AG04450 (cell line): Measurements from ENCODE around the gene SPTLC1. TPM values are rescaled to one million over a fixed set of nuclear protein-coding genes. Genes with fewer than 3 reads are reported as not detected.
A peak's percentile ranks its signal among the peaks of the same experiment; 100 is the strongest.

Experiments
- CTCF ChIA-PET: fragments of 300-600, 350-600 bp; formaldehyde crosslinking; extraction: SDS; loops from one replicate; lab custom pipeline; 2022; ENCODE audit warnings: antibody characterized with exemption, inconsistent platforms; lab: Charles Lee
- POLR2A ChIA-PET: fragments of 350-600 bp; formaldehyde crosslinking; extraction: SDS; loops from one replicate; lab custom pipeline; 2021; ENCODE audit warnings: antibody characterized with exemption, inconsistent platforms; lab: Yijun Ruan, JAX
- DNase-seq: peaks from one replicate; pipeline ENCODE4 v3.0.0-alpha.2; 2011; ENCODE audit warnings: low read depth, low spot score
- H3K27ac ChIP-seq: one replicate; pipeline ENCODE4 v1.5.1; 2012; ENCODE audit warnings: low read depth, low read length, control low read depth
- H3K27me3 ChIP-seq: one replicate; pipeline ENCODE4 v1.6.0; 2012; ENCODE audit warnings: low read length; ENCODE audit not compliant: control insufficient read depth, insufficient read depth
- H3K4me3 ChIP-seq: 2 replicates; pipeline ENCODE4 v1.5.1; 2011; ENCODE audit warnings: mild to moderate bottlenecking, low read depth, low read length, control low read depth
- H3K9me3 ChIP-seq: 2 replicates; pipeline ENCODE4 v1.5.1; 2012; ENCODE audit warnings: low read length; ENCODE audit not compliant: control insufficient read depth, insufficient read depth
- polyA plus RNA-seq: library from polyadenylated mRNA; depleted of rRNA; stranded (reverse); fragments of >200 nt; gene quantifications from 2 replicates; pipeline ENCODE4 v1.2.3, GENCODE V29; 2011
- TF ChIP-seq, protein P1 (sequence below): IDR thresholded peaks from 2 replicates; pipeline ENCODE4 v1.5.1; 2011; ENCODE audit warnings: low read depth, low read length, control low read depth, inconsistent platforms

The SPTLC1 gene
- polyA plus RNA-seq, 1 experiment, result 140 TPM

DNA sequence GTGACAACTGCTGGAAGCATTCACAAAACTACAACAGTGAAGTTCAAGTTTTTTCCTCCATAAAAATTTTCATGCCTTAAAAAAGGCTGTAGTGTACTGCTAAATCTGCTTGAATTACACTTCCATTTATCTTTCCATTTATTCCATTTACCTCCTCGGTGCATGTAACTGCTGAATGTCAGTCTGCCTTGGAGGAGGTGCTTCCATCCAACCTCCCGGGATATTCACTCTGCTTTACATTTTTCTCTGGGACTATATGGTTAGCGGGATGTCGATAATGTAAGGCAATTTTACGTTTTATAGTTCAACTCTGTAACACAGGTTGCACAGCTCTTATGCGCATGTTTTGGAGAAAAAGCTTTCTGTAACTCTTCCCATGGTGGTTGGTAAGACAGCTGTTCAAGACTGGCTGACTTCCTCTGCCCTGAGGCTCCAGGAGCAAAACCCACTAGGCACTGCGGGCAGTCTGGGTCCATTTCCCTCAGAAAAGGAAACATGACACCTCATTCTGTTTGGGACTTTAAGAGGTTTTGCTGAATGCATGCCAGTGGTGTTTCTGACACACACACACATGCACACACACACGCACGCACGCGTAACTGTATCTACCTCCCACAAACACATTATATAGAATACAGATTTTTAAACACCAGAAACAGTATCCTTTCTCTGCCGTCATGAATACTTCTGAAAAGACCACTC lies 66.1 kb downstream of the SPTLC1 start:
- no peak overlapping the region for H3K4me3 ChIP-seq
- TF ChIP-seq, protein P1, sequence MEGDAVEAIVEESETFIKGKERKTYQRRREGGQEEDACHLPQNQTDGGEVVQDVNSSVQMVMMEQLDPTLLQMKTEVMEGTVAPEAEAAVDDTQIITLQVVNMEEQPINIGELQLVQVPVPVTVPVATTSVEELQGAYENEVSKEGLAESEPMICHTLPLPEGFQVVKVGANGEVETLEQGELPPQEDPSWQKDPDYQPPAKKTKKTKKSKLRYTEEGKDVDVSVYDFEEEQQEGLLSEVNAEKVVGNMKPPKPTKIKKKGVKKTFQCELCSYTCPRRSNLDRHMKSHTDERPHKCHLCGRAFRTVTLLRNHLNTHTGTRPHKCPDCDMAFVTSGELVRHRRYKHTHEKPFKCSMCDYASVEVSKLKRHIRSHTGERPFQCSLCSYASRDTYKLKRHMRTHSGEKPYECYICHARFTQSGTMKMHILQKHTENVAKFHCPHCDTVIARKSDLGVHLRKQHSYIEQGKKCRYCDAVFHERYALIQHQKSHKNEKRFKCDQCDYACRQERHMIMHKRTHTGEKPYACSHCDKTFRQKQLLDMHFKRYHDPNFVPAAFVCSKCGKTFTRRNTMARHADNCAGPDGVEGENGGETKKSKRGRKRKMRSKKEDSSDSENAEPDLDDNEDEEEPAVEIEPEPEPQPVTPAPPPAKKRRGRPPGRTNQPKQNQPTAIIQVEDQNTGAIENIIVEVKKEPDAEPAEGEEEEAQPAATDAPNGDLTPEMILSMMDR, result no peak
- POLR2A ChIA-PET, result no interaction called here
- CTCF ChIA-PET, result no interaction called here
- no peak overlapping the region for H3K27ac ChIP-seq
- peak; percentile 18 for DNase-seq
- H3K9me3 ChIP-seq, result no peaks in the 10 kb centered on the region
- H3K27me3 ChIP-seq, result no peaks in the 10 kb centered on the region

DNA sequence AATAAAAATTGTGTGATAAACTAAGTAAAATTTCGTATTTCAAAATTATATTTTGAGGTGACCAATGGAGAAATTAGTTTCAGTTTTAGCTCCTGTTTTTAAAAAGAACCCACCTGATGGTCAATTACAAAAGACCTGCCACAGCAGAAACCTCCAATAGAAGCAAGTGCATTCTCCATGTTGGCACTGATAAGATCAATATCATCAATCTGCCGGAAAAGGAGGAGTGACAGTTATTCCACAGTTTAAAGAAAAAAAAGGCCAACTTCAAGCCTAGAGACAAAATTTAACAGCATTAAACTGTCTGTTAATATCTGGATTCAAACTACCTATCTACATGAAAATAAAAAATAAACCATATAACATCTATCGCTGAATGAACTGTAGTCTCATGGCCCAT lies 67.7 kb downstream of the SPTLC1 start:
- POLR2A ChIA-PET, result no interaction called here
- peaks cover 5% of the 10 kb centered on the region; the same call in 1 of the 2 replicates for H3K9me3 ChIP-seq
- CTCF ChIA-PET, result interaction anchor here (1.5 kb wide), 1 partner anchor 93 kb away, joined by 8 read pairs; no protein-coding TSS in a partner anchor
- TF ChIP-seq, protein P1, result no peak
- H3K27ac ChIP-seq, result no peak overlapping the region
- H3K4me3 ChIP-seq, result no peak overlapping the region
- no peak for DNase-seq
- H3K27me3 ChIP-seq, result no peaks in the 10 kb centered on the region

DNA sequence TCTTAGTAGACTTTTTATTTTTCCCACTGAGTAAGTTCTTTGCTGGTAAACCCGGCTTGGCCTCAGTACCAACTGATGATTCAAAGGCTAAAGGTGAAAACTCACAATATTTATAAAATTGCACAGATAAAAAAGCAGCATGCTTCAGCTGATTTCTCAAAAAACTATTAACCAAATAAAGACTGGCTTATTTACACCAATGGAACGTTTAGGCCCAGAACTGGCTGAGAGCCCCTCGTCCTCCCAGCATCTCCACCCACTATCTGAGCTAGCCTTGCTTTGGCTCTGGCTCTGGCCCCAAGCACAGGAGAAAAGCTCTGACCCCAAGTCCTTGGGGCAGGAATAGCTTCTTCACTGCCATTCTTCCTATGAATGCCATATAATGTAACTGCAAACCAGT lies 68.5 kb downstream of the SPTLC1 start:
- TF ChIP-seq, protein P1, result no peak
- no peak for DNase-seq
- ChIA-PET CTCF (interaction anchor here (1.5 kb wide), 1 partner anchor 93 kb away, joined by 8 read pairs; no protein-coding TSS in a partner anchor), POLR2A (interaction anchor here (1.1 kb wide), 1 partner anchor 11 kb away, joined by 3 read pairs; no protein-coding TSS in a partner anchor)
- no peaks in the 10 kb centered on the region for H3K27me3 ChIP-seq
- H3K4me3 ChIP-seq, result no peak overlapping the region
- no peak overlapping the region for H3K27ac ChIP-seq
- peaks cover 7% of the 10 kb centered on the region; the same call in 1 of the 2 replicates for H3K9me3 ChIP-seq

DNA sequence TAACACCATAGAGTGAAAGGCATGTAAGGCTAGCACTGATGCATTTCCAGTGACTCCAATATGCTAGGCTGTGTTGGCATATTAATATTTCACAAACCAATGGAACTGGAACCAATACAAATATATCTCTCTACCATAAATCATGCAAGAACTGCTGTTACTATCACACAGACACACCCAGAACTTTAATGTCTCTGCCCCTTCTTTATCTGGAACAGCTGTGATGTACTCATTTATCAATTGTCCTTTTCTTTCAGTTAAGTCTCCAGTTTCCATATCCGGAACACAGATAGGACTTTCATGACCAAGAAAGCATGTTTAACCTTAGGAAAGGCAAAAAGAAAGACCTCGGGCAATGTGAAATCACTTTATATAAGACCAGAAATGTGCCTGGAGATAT lies 70.3 kb downstream of the SPTLC1 start:
- peaks cover 7% of the 10 kb centered on the region; the same call in 1 of the 2 replicates for H3K9me3 ChIP-seq
- H3K4me3 ChIP-seq, result no peak overlapping the region
- no peak for DNase-seq
- TF ChIP-seq, protein P1, result no peak
- no peak overlapping the region for H3K27ac ChIP-seq
- no peaks in the 10 kb centered on the region for H3K27me3 ChIP-seq
- ChIA-PET POLR2A (no interaction called here), CTCF (interaction anchor here (1.7 kb wide), 1 partner anchor 90 kb away, joined by 5 read pairs; no protein-coding TSS in a partner anchor)

DNA sequence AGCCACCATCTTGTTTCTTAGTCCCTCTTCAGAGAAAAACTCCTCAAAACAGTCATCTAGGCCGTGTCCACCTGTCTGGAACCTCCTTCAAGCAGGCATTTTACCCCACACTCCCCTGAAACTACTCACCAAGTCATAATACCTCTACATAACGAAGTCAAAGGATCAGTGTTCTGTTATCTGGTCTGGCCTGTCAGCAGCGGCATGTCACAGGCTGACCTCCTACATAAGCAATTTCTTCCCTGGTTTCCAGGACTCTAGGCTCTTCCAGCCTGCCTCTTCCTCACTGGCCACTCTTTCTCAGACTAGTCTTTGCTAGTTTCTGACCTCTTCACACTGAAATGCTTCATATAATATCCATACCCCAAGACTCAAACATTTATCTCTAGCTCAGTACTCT lies 72.2 kb downstream of the SPTLC1 start:
- DNase-seq, result no peak
- Histone ChIP-seq H3K9me3 (peaks cover 7% of the 10 kb centered on the region; the same call in 1 of the 2 replicates), H3K27ac (no peak overlapping the region), H3K27me3 (no peaks in the 10 kb centered on the region), H3K4me3 (no peak overlapping the region)
- TF ChIP-seq, protein P1, result no peak
- ChIA-PET CTCF (interaction anchor here (1.0 kb wide), 1 partner anchor 88 kb away, joined by 3 read pairs; no protein-coding TSS in a partner anchor), POLR2A (no interaction called here)
